ENCODE data around the gene ZC3H7B.

Gene ZC3H7B

DNA sequence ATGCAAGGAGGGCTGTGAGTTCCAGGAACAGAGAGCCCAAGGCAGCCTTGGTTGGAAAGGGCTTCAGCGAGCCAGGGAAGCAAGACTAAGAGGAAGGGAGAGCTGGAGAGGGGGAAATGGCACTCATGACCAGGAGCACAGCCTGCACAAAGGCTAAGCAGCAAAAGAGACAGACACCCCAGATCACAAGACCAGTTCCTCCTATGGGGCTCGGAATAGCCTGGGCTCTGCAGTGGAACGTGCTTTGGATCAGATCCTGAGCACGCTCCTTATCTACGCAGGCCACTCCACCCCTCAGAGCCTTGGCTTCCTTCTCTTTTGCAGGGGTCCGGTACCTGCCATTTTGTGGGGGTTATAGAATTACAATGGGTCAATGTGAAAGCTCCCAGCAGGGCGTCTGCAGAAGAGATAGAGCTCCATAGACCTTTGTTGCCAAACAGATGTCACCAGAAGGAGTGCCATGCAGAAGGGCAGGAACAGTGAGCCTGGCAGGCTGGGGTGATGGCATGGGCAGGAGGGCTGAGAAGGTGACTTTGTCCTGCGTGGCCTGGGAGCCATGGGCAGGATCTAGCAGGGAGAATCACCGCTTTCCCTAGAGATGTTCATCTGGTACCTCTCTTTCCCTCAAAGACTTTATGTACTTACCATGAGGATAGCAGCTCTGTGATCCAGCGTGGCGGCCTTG is 33.8 kb downstream of the ZC3H7B start:
- H3K4me3 ChIP-seq (ENCODE audit: low read length) = no peak overlapping the region
- TF ChIP-seq CTCF (conservative IDR thresholded peaks at IDR 0.05; ENCODE audit: low read depth, low read length) = no peak
- no peak for DNase-seq (ENCODE audit: low read depth)

DNA sequence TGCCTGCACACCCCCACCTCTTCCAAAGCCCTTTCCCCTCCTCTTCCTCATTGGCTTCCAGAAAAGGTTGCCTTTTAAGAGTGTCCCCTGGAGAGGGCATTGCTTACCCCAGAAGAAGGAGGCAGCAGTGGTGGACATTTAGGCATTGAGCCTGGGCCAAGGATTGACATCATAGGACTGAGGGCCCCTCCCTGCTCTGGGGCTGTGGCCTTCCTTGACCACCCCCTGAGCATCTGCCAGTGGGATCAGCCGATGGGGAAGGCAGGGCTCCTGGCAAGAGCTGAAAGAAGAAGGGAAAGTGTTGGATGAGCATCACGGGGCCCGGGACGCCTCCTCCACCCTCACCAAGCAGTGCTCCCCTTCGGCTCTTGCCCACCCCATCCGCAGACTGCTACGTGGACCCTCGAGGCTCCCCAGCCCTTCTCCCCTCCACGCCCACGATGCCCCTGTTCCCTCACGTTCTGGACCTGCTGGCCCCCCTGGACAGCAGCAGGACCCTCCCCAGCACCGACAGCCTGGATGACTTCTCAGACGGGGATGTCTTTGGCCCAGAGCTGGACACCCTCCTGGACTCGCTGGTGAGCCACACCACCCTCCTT is 37.4 kb downstream of the ZC3H7B start:
- DNase-seq (ENCODE audit: low read depth) = no peak
- no peak overlapping the region for H3K4me3 ChIP-seq (ENCODE audit: low read length)
- no peak for TF ChIP-seq CTCF (conservative IDR thresholded peaks at IDR 0.05; ENCODE audit: low read depth, low read length)

GRCh38 chr22:41339823-41340222 is 38.5 kb downstream of the ZC3H7B start:
- TF ChIP-seq CTCF (conservative IDR thresholded peaks at IDR 0.05; ENCODE audit: low read depth, low read length) = no peak

GRCh38 chr22:41340357-41340756 is 39.0 kb downstream of the ZC3H7B start:
- no peak for DNase-seq (ENCODE audit: low read depth)
- no peak overlapping the region for H3K4me3 ChIP-seq (ENCODE audit: low read length)
- no peak for TF ChIP-seq CTCF (conservative IDR thresholded peaks at IDR 0.05; ENCODE audit: low read depth, low read length)

More at GRCh38 chr22:41339823-41340222, 38.5 kb downstream of the ZC3H7B start:
- no peak overlapping the region for H3K4me3 ChIP-seq (ENCODE audit: low read length)
- DNase-seq (ENCODE audit: low read depth) = no peak

- no peak for TF ChIP-seq CTCF (conservative IDR thresholded peaks at IDR 0.05; ENCODE audit: low read depth, low read length)
- no peak overlapping the region for H3K4me3 ChIP-seq (ENCODE audit: low read length)
- no peak for DNase-seq (ENCODE audit: low read depth)
Measured at GRCh38 chr22:41341012-41341411, 39.7 kb downstream of the ZC3H7B start.

GRCh38 chr22:41341990-41342389 is 40.7 kb downstream of the ZC3H7B start:
- H3K4me3 ChIP-seq (ENCODE audit: low read length) = no peak overlapping the region
- DNase-seq (ENCODE audit: low read depth) = no peak
- TF ChIP-seq CTCF (conservative IDR thresholded peaks at IDR 0.05; ENCODE audit: low read depth, low read length) = no peak

- no peak overlapping the region for H3K4me3 ChIP-seq (ENCODE audit: low read length)
- TF ChIP-seq CTCF (conservative IDR thresholded peaks at IDR 0.05; ENCODE audit: low read depth, low read length) = no peak
- DNase-seq (ENCODE audit: low read depth) = no peak
Measured at GRCh38 chr22:41343300-41343699, 42.0 kb downstream of the ZC3H7B start.

Measured in retinal pigment epithelial cell (primary cell).